Measurements from ENCODE around the gene ZNF516.
A peak's percentile ranks its signal among the peaks of the same experiment; 100 is the strongest.

Gene ZNF516

DNA sequence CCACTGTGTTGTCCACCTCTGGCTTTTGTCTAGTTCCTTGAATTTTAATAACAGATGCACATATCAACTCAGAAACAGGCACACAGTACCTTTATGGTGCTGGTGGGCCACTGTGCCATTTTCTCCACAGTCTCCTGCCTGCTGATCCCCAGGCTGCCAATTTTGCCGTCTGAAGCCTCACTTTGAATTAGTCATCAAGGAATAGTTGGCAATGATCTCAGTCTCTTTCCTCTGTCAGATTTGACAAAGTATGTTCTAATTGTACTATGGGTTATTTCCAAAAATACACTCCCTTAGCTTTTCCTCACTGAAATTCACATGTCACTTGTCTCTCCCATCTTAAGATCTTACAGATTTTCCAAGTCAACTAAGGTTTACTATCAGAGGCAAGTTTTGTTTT is 140.7 kb downstream of the ZNF516 start:
- DNase-seq: no peak

GRCh38 chr18:76353500-76353899 is 141.5 kb downstream of the ZNF516 start:
- DNase-seq: no peak

DNA sequence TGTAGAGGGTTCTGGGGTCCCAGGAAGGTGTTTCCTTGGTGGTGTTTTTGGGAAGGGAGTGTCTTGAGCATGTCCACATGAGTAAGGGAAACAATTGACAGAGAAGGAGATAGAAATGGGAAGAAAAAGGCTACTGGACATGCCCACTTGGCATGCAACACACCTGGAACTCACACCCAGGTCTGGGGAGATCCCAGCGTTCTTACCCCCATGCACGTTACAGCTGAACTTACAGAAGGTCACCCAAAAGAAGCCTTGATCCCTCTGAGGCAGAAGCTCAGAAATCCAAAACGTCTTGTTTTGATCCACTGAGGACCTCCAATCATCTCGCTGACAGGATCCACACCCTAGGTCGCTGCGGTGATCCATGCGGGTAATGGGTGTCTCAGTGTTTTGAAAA is 142.0 kb downstream of the ZNF516 start:
- DNase-seq: no peak

DNA sequence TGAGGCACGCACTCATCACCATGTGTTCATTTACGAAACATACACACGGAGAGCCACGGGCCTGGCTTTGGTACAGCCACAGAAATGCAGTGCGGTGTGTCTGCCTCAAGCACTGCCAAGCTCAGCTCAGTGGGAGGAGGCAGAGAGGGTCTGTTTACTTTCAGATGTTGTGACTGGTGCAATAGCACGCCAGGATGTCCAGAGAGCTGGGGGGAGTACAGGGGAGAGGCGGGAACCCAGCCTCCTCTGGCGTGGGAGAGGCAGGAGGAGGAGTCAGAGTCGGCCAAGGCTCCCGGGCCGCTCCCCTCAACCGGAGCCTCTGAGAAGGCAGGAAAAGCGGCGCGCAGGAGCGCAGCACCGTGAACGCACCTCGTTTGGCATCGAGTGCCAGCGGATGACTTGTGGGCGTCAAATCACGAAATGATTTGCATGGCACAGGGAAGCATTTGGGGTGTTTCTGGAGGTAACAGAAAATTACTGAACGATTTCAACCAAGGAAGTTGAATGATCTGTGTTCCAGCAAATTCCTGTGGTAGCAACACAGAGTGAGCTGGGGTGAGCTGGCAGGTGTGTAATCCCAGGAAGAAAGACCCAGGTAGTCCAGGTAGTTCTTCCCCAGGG is 143.0 kb downstream of the ZNF516 start:
- no peak for DNase-seq

DNA sequence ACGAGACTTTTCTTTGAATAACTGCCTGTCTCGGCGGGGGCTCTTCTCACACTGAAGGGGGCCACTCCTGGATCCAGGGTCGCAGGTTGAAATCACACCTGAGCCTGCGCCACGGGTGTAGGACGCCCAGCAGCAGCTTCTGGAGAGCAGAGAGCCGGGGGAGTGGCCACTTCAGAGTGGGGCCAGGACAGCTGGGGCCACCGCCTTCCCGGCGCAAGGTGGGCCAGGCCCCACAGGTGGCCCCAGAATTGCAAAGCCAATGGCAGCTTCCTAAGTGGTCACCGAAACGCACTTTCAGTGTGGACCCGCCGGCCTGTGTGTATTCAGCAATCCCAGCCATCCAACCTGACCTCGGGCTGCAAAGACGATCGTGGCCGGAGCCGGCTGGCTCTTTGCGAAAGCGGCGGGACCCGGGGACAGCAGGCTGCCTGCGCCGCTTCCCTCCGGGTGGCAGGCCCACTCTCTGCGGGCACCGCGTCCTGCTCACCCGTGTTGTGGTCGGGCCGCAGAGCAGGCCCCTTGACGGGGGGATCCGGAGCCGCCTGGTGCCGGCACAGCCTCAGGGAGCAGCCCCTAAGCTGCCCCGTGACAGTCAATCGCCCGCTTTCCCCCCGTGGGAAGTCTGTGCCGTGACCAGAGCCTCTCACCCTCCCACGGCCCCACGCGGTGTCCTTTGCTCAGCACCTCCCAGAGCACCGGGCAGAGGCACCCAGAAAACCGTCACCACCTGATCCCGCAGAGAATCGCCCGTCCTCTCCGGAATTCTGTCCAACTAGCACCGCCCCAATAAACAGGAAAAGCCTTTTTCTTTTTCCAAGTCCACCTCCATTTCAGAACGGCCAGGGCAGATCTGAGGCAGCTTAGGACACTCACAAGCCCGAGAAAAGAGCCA is 144.7 kb downstream of the ZNF516 start:
- DNase-seq: no peak

GRCh38 chr18:76349067-76349715 is 145.9 kb downstream of the ZNF516 start:
- peak; percentile 63 for DNase-seq

- no peak for DNase-seq
Measured at GRCh38 chr18:76348267-76349066, 146.6 kb downstream of the ZNF516 start.

DNA sequence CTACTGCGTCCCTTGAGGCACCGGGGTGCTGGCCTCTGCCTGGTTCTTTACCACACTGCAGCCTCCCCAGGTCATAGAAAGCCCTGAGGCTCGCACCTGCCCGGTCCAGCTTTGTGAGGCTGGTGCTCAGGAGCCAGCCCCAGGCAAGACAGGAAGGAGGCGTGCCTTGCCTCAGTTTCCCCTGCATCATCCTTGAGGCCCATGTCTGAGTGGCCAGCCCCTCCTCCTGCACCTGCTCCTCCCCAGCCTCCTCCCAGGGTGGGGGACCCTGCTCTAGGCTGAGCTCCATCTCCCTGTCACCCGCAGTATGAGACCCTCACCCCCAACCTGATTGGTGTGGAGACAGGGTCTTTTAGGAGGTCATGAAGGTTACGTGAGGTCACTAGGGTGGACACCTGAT is 147.7 kb downstream of the ZNF516 start:
- DNase-seq: no peak

DNA sequence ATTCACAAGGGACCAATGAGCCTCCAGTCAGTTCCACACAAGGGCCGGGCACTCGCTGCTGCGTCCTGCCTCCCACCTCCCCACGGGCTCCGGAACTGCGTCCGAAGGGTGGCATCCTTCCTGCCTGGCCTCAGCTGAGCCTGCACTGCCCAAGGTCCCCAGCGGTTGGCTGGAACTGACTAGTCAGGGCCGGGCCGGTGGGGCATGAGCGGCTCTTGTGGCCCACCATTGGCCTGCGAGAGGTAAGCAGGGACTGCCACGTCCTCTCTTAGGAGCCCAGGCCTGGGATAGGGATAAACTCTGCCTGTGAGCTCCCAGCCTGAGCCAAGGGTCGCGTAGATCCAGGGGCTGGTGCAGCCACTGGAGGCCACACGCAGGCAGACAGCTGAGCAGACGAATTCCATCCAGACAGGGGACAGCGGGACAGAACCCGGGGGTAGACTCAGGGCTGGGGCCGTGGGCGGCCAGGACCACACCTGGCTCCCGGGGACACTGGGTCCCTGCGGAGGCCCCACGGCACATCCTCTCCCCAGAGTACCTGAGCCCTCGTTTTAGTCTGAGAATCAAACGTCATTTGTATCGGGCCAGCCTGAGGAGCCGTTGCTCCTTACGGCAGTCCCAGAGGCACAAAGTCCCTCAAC is 148.4 kb downstream of the ZNF516 start:
- no peak for DNase-seq

DNA sequence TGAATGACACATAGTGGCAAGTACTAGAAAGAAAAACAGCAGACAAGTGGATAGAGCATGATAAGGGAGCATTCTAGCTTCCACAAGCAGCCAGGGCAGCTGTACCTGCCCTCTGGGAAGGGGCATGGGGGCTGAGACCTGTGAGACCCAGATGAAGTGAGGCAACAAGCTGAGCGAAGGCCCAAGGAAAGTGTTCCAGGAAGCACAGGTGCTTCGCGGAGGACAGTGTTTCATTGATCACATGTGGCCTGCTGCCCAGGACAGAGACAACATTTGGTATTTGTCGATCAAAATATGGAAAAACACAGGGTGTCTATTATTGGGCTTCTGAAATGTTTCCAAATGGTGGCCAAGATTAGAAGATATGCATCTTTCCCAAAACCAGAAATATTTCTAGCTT is 149.1 kb downstream of the ZNF516 start:
- DNase-seq: no peak

DNA sequence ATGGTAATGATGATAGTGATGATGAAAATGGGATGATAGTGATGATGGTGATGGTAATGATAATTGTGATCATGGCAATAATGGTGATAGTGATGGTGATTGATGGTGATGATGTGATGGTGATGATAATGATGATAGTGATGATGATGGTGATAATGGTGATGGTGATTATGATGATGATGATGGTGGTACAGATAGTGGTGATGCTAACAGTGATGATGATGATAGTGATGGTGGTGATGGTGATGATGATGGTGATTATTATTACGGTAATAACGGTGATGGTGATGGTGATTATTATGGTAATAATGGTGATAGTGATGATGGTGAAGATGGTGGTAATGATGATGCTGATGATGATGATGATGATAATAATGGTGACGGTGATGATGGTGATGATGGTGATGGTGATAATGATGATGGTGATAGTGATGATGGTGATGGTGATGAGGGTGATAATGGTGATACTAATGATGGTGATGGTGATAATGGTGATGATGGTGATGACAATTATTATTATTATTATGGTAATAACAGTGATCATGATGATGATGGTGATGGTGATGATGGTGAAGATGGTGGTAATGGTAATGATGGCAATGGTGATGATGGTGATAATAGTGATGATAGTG is 151.0 kb downstream of the ZNF516 start:
- DNase-seq: no peak

DNA sequence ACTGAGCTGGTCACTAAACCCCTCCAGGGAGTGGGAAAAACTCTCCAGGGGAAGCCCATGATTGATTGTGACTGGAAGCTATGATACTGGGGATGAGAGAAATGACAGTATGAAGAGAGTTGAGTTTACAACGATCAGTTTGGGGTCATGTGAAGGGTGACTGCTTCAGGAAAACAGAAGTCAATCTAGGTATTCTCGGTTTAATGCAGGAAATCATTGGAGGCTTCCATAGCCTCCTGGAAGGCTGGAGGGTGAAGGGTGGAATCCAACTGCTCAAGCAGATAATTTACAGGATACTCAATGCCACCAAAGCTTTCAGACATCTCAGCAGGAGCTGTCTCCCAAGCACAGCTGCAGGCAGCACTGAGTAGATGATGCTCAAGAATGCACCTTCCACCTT is 154.6 kb downstream of the ZNF516 start:
- DNase-seq: no peak

- no peak for DNase-seq
Measured at GRCh38 chr18:76339246-76339620, 155.8 kb downstream of the ZNF516 start.

GRCh38 chr18:76338619-76339245 is 156.3 kb downstream of the ZNF516 start:
- no peak for DNase-seq

GRCh38 chr18:76338088-76338487 is 157.0 kb downstream of the ZNF516 start:
- no peak for DNase-seq

GRCh38 chr18:76335859-76336640 is 159.0 kb downstream of the ZNF516 start:
- DNase-seq: no peak

GRCh38 chr18:76328140-76328539 is 166.9 kb downstream of the ZNF516 start:
- DNase-seq: no peak

- no peak for DNase-seq
Measured at GRCh38 chr18:76323891-76324290, 171.2 kb downstream of the ZNF516 start.

DNA sequence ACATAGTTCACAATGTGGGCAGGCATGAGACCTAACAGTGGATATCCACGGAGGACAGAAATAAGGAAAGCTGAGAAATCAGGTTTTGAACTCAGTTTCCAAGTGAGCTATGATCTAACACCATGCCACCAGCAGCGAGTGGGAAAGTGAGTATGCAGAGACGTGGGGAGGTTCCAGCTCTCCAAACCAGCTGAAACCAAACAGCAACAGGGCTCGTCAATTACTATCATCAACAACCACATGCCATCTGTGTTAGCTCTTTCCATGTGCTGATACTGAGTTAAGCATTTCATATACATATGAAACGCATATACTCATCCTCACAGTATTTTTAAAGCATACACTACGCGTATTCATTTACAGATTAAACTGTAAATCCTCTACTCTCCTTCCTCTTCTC is 172.4 kb downstream of the ZNF516 start:
- no peak for DNase-seq

- DNase-seq: no peak
Measured at GRCh38 chr18:76319366-76319765, 175.7 kb downstream of the ZNF516 start.

- DNase-seq: no peak
Measured at GRCh38 chr18:76318607-76319006, 176.4 kb downstream of the ZNF516 start.

Measured in CD4-positive, alpha-beta T cell treated with Interleukin-10 for 1 hour (primary cell).